HEK293 (cell line): ENCODE measurements around the gene EYA2.

Source experiments
- REST ChIP-seq: fragments of 450-650 bp; formaldehyde crosslinking; IDR thresholded peaks from 2 replicates; pipeline ENCODE4 v1.5.1; 2016; ENCODE audit warnings: missing biosample characterization, missing genetic modification characterization
- ZBTB7A ChIP-seq: fragments of 450-650 bp; formaldehyde crosslinking; IDR thresholded peaks from 2 replicates; pipeline ENCODE4 v1.5.1; 2016; ENCODE audit warnings: low read depth, missing biosample characterization, missing genetic modification characterization
- ZNF146 ChIP-seq: fragments of 450-650 bp; formaldehyde crosslinking; IDR thresholded peaks from 2 replicates; pipeline ENCODE4 v1.5.1; 2016; ENCODE audit warnings: missing biosample characterization, missing genetic modification characterization
- ZNF18 ChIP-seq: fragments of 450-650 bp; formaldehyde crosslinking; IDR thresholded peaks from 2 replicates; pipeline ENCODE4 v1.5.1; 2016; ENCODE audit warnings: missing biosample characterization, missing genetic modification characterization
- ZNF184 ChIP-seq: fragments of 450-650 bp; IDR thresholded peaks from 2 replicates; pipeline ENCODE4 v1.5.1; 2018; ENCODE audit warnings: missing biosample characterization, mild to moderate bottlenecking, missing genetic modification characterization
- ZNF274 ChIP-seq, 2 experiments: fragments of 200-500 bp in 1 of 2; fragments of 450-650 bp in 1 of 2; sonication (Bioruptor generic) in 1 of 2; formaldehyde crosslinking in 1 of 2; IDR thresholded peaks; 2 replicates each; pipeline versions ENCODE4 v1.5.1 to v1.6.1; 2014 to 2016; ENCODE audit warnings: borderline replicate concordance in 1 of 2, inconsistent platforms in 1 of 2, low read length in 1 of 2, missing biosample characterization in 1 of 2, missing genetic modification characterization in 1 of 2
- ZNF324 ChIP-seq: fragments of 450-650 bp; formaldehyde crosslinking; IDR thresholded peaks from 2 replicates; pipeline ENCODE4 v1.5.1; 2016; ENCODE audit warnings: missing biosample characterization, missing genetic modification characterization
- ZNF433 ChIP-seq: fragments of 450-650 bp; formaldehyde crosslinking; IDR thresholded peaks from 2 replicates; pipeline ENCODE4 v1.5.1; 2016; ENCODE audit warnings: missing biosample characterization, missing genetic modification characterization, low read depth

- TF ChIP-seq ZNF146 (tag by site-specific recombination) = no peak
- TF ChIP-seq REST (tag by site-specific recombination) = no peak
- no peak for TF ChIP-seq ZNF18 (tag by site-specific recombination)
- TF ChIP-seq ZNF274 (IDR thresholded peaks at IDR 0.05; ENCODE audit: low read length) = no peak
- TF ChIP-seq ZNF274 (tag by site-specific recombination; IDR thresholded peaks at IDR 0.05; ENCODE audit: borderline replicate concordance) = no peak
- TF ChIP-seq ZNF184 (tag by site-specific recombination) = no peak
- TF ChIP-seq ZNF433 (tag by site-specific recombination) = no peak
- no peak for TF ChIP-seq ZNF324 (tag by site-specific recombination)
- TF ChIP-seq ZBTB7A = no peak
These were observed 173.1 kb downstream of the EYA2 start for GRCh38 chr20:47067776-47068175.
